ENCODE data around the gene WWOX. TPM values are rescaled to one million over a fixed set of nuclear protein-coding genes. Genes with fewer than 3 reads are reported as not detected.

WWOX gene
- polyA plus RNA-seq, 1 donor (not counting 4 experiments of a cell fraction or from before 2014, with no cell fraction given): 5.1 TPM

DNA sequence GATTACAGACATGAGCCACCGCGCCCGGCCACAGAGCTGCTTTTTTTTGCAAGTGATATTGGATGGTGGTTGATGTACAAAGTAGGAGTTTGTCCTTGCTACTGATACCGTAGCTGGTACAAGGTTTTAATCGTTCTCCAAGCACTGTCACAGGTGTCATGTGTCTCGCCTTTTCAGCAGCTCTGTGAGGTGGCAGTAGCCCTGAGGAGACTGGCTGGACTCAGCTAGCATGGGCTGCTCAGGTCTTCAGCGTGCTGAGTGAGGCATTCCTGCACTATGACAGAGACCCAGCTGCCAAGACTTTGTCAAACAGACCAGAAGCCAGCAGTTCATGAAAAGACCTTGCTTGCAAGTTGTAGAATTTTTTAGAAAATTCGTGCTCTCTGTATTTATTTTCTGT lies 7.2 kb downstream of the WWOX start:
- no peak for FAIRE-seq
- no peaks in the 10 kb centered on the region for H3K27me3 ChIP-seq (ENCODE audit: control insufficient read depth, extremely low read depth, insufficient read depth, low read length)
- dilution Hi-C loops (cut with MboI; ENCODE audit: extremely low pct_ligation_motif_present, low sequenced_read_pairs): no loop called here

DNA sequence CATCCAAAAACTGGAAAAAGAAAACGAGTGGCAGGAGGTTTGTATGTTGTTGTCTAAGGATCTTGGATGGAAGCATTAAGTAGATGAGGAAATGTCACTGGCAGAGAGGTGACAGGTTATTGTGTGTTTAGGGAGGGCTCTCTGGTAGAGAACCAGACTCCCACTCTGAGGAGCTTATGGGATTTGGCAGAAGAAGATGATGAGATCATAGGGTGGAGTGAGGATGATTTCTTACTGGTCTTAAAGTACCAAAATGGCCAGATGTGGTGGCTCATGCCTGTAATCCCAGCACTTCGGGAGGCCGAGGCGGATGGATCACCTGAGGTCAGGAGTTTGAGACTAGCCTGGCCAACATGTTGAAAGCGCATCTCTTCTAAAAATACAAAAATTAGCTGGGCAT lies 9.0 kb downstream of the WWOX start:
- H3K27me3 ChIP-seq (ENCODE audit: control insufficient read depth, extremely low read depth, insufficient read depth, low read length): no peaks in the 10 kb centered on the region
- no peaks in the 10 kb centered on the region for H3K79me2 ChIP-seq (ENCODE audit: control insufficient read depth, insufficient read depth, low read length)
- DNase-seq (ENCODE audit: low read depth, low spot score): no peak
- no peaks in the 10 kb centered on the region for H3K9me1 ChIP-seq (ENCODE audit: control insufficient read depth, extremely low read depth, insufficient read depth, low read length)
- H3K9me3 ChIP-seq (ENCODE audit: control insufficient read depth, low read depth, low read length): no peaks in the 10 kb centered on the region
- FAIRE-seq: no peak
- H3K27ac ChIP-seq (ENCODE audit: control insufficient read depth, insufficient read depth, low read length): no peak overlapping the region
- dilution Hi-C loops (cut with MboI; ENCODE audit: extremely low pct_ligation_motif_present, low sequenced_read_pairs): no loop called here
- no peaks in the 10 kb centered on the region for H4K20me1 ChIP-seq (ENCODE audit: control insufficient read depth, extremely low read depth, insufficient read depth, low read length)
- H3K9ac ChIP-seq (ENCODE audit: control insufficient read depth, extremely low read depth, insufficient read depth, low read length): no peak overlapping the region
- no peaks in the 10 kb centered on the region for H3K36me3 ChIP-seq (ENCODE audit: control insufficient read depth in 2 of 2, extremely low read depth in 1 of 2, insufficient read depth in 2 of 2, low read length in 2 of 2)
- H2AFZ ChIP-seq (ENCODE audit: control insufficient read depth, low read length): no peak overlapping the region
- H3K4me1 ChIP-seq (ENCODE audit: control insufficient read depth, extremely low read depth, insufficient read depth, low read length): no peaks in the 10 kb centered on the region
- TF ChIP-seq EZH2 (IDR thresholded peaks at IDR 0.05; ENCODE audit: low read length): no peak
- TF ChIP-seq, protein P1, sequence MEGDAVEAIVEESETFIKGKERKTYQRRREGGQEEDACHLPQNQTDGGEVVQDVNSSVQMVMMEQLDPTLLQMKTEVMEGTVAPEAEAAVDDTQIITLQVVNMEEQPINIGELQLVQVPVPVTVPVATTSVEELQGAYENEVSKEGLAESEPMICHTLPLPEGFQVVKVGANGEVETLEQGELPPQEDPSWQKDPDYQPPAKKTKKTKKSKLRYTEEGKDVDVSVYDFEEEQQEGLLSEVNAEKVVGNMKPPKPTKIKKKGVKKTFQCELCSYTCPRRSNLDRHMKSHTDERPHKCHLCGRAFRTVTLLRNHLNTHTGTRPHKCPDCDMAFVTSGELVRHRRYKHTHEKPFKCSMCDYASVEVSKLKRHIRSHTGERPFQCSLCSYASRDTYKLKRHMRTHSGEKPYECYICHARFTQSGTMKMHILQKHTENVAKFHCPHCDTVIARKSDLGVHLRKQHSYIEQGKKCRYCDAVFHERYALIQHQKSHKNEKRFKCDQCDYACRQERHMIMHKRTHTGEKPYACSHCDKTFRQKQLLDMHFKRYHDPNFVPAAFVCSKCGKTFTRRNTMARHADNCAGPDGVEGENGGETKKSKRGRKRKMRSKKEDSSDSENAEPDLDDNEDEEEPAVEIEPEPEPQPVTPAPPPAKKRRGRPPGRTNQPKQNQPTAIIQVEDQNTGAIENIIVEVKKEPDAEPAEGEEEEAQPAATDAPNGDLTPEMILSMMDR (optimal IDR thresholded peaks at IDR 0.05 in 1 of 3, IDR thresholded peaks at IDR 0.05 in 1 of 3, conservative IDR thresholded peaks at IDR 0.05 in 1 of 3; ENCODE audit: extremely low read depth in 1 of 3, insufficient read depth in 2 of 3, low read length in 3 of 3): no peak
- H3K4me3 ChIP-seq (ENCODE audit: control insufficient read depth in 2 of 3, extremely low read depth in 1 of 3, insufficient read depth in 2 of 3, low read depth in 1 of 3, low read length in 3 of 3): no peak overlapping the region
- no peak overlapping the region for H3K4me2 ChIP-seq (ENCODE audit: control insufficient read depth, extremely low read depth, insufficient read depth, low read depth, low read length)

More for the DNA sequence above, 7.2 kb downstream of the WWOX start:
- no peaks in the 10 kb centered on the region for H3K36me3 ChIP-seq (ENCODE audit: control insufficient read depth in 2 of 2, extremely low read depth in 1 of 2, insufficient read depth in 2 of 2, low read length in 2 of 2)
- no peaks in the 10 kb centered on the region for H3K4me1 ChIP-seq (ENCODE audit: control insufficient read depth, extremely low read depth, insufficient read depth, low read length)
- H3K4me2 ChIP-seq (ENCODE audit: control insufficient read depth, extremely low read depth, insufficient read depth, low read depth, low read length): no peak overlapping the region
- H3K79me2 ChIP-seq (ENCODE audit: control insufficient read depth, insufficient read depth, low read length): no peaks in the 10 kb centered on the region
- no peak for DNase-seq (ENCODE audit: low read depth, low spot score)
- TF ChIP-seq EZH2 (IDR thresholded peaks at IDR 0.05; ENCODE audit: low read length): no peak
- TF ChIP-seq, protein P1 (optimal IDR thresholded peaks at IDR 0.05 in 1 of 3, IDR thresholded peaks at IDR 0.05 in 1 of 3, conservative IDR thresholded peaks at IDR 0.05 in 1 of 3; ENCODE audit: extremely low read depth in 1 of 3, insufficient read depth in 2 of 3, low read length in 3 of 3): no peak
- no peak overlapping the region for H3K9ac ChIP-seq (ENCODE audit: control insufficient read depth, extremely low read depth, insufficient read depth, low read length)
- no peaks in the 10 kb centered on the region for H3K9me1 ChIP-seq (ENCODE audit: control insufficient read depth, extremely low read depth, insufficient read depth, low read length)
- H3K4me3 ChIP-seq (ENCODE audit: control insufficient read depth in 2 of 3, extremely low read depth in 1 of 3, insufficient read depth in 2 of 3, low read depth in 1 of 3, low read length in 3 of 3): no peak overlapping the region
- no peak overlapping the region for H2AFZ ChIP-seq (ENCODE audit: control insufficient read depth, low read length)
- H3K9me3 ChIP-seq (ENCODE audit: control insufficient read depth, low read depth, low read length): no peaks in the 10 kb centered on the region
- H3K27ac ChIP-seq (ENCODE audit: control insufficient read depth, insufficient read depth, low read length): no peak overlapping the region
- H4K20me1 ChIP-seq (ENCODE audit: control insufficient read depth, extremely low read depth, insufficient read depth, low read length): no peaks in the 10 kb centered on the region

All from keratinocyte (primary cell).